K562 (cell line): Measurements from ENCODE around the gene AKNA. TPM values are rescaled to one million over a fixed set of nuclear protein-coding genes. Genes with fewer than 3 reads are reported as not detected.

Experiments used
- ZNF24 ChIP-seq: fragments of 450-650 bp; IDR thresholded peaks from 2 replicates; pipeline ENCODE4 v1.6.1; 2016
- polyA plus RNA-seq, 8 experiments: library from polyadenylated mRNA; depleted of rRNA in 4 of 8; stranded (reverse) in 5 of 8; unstranded in 3 of 8; fragments of >200 nt; fragmentation: Nextera tagmentation in 2 of 8; fragmentation: Illumina TruSeq in 1 of 8; extraction: Ambion mirVana in 2 of 8; extraction: Trizol in 1 of 8; gene quantifications; 2 replicates each; pipeline versions ENCODE4 v1.2.1 to v1.2.3, GENCODE V29; 2011 to 2014; ENCODE audit warnings: inconsistent platforms in 1 of 8, missing spikeins in 1 of 8
- total RNA-seq, 7 experiments: library from RNA; depleted of rRNA in 6 of 7; stranded (reverse); fragments of >200 nt in 6 of 7; fragmentation: Illumina TruSeq in 2 of 7; extraction: Trizol in 2 of 7; gene quantifications; 2 replicates each; pipeline versions ENCODE4 v1.2.1 to v1.2.3, GENCODE V29; 2011 to 2021; ENCODE audit warnings: low replicate concordance in 1 of 7
- TF ChIP-seq, protein P1 (sequence below): sonication (generic); formaldehyde crosslinking; IDR thresholded peaks from 2 replicates; pipeline ENCODE4 v1.8.0; 2022; ENCODE audit warnings: mild to moderate bottlenecking, missing genetic modification reagents
- TF ChIP-seq, protein P2 (sequence below): fragments of 450-650 bp; IDR thresholded peaks from 2 replicates; pipeline ENCODE4 v1.7.0; 2016; ENCODE audit warnings: borderline replicate concordance
- TF ChIP-seq, protein P3 (sequence below): fragments of 250-450 bp; sonication (Bioruptor Pico); IDR thresholded peaks from 2 replicates; pipeline ENCODE4 v1.8.0; 2022; ENCODE audit warnings: inconsistent platforms

Gene AKNA
- total and polyA plus RNA-seq, 9 of the 15 experiments (the other 6 are each of a cell fraction or from before 2014, with no cell fraction given): 0.29 to 20.5 (median 3.9) TPM

DNA sequence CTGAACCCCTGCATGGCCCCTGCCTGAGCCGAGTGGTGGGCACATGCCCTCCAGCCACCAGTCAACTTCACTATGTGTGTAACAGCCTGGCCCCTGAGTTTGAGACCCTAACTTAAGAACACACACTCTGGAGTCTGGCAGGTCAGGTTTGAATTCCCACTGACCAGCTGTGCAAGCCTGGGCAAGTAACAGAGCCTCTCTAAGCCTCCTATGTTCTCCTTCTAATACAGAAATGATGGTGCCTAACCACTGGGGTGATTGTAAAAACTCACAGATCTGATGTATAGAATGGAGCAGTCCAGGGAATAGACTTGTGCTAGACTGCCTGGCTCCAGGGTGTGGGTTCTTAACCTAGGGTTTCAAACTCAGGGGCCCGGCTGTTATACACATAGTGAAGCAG lies 16.7 kb upstream of the AKNA start (continued):
- TF ChIP-seq, protein P1, sequence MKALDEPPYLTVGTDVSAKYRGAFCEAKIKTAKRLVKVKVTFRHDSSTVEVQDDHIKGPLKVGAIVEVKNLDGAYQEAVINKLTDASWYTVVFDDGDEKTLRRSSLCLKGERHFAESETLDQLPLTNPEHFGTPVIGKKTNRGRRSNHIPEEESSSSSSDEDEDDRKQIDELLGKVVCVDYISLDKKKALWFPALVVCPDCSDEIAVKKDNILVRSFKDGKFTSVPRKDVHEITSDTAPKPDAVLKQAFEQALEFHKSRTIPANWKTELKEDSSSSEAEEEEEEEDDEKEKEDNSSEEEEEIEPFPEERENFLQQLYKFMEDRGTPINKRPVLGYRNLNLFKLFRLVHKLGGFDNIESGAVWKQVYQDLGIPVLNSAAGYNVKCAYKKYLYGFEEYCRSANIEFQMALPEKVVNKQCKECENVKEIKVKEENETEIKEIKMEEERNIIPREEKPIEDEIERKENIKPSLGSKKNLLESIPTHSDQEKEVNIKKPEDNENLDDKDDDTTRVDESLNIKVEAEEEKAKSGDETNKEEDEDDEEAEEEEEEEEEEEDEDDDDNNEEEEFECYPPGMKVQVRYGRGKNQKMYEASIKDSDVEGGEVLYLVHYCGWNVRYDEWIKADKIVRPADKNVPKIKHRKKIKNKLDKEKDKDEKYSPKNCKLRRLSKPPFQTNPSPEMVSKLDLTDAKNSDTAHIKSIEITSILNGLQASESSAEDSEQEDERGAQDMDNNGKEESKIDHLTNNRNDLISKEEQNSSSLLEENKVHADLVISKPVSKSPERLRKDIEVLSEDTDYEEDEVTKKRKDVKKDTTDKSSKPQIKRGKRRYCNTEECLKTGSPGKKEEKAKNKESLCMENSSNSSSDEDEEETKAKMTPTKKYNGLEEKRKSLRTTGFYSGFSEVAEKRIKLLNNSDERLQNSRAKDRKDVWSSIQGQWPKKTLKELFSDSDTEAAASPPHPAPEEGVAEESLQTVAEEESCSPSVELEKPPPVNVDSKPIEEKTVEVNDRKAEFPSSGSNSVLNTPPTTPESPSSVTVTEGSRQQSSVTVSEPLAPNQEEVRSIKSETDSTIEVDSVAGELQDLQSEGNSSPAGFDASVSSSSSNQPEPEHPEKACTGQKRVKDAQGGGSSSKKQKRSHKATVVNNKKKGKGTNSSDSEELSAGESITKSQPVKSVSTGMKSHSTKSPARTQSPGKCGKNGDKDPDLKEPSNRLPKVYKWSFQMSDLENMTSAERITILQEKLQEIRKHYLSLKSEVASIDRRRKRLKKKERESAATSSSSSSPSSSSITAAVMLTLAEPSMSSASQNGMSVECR (CRISPR knock-in tag): no peak
- TF ChIP-seq ZNF24: no peak
- TF ChIP-seq, protein P2, sequence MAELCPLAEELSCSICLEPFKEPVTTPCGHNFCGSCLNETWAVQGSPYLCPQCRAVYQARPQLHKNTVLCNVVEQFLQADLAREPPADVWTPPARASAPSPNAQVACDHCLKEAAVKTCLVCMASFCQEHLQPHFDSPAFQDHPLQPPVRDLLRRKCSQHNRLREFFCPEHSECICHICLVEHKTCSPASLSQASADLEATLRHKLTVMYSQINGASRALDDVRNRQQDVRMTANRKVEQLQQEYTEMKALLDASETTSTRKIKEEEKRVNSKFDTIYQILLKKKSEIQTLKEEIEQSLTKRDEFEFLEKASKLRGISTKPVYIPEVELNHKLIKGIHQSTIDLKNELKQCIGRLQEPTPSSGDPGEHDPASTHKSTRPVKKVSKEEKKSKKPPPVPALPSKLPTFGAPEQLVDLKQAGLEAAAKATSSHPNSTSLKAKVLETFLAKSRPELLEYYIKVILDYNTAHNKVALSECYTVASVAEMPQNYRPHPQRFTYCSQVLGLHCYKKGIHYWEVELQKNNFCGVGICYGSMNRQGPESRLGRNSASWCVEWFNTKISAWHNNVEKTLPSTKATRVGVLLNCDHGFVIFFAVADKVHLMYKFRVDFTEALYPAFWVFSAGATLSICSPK: no peak
- TF ChIP-seq, protein P3, sequence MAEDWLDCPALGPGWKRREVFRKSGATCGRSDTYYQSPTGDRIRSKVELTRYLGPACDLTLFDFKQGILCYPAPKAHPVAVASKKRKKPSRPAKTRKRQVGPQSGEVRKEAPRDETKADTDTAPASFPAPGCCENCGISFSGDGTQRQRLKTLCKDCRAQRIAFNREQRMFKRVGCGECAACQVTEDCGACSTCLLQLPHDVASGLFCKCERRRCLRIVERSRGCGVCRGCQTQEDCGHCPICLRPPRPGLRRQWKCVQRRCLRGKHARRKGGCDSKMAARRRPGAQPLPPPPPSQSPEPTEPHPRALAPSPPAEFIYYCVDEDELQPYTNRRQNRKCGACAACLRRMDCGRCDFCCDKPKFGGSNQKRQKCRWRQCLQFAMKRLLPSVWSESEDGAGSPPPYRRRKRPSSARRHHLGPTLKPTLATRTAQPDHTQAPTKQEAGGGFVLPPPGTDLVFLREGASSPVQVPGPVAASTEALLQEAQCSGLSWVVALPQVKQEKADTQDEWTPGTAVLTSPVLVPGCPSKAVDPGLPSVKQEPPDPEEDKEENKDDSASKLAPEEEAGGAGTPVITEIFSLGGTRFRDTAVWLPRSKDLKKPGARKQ (CRISPR knock-in tag): no peak
